DOHH2 (cell line): ENCODE measurements around the gene SPAAR.

ENCODE experiments used
- H3F3A ChIP-seq: fragments of 200-600 bp; sonication (generic), shearing (Covaris generic); 2 replicates; pipeline ENCODE4 v1.6.0; 2016; ENCODE audit warnings: antibody characterized with exemption, mild to moderate bottlenecking; ENCODE audit not compliant: control insufficient read depth, insufficient read depth
- H3K27ac ChIP-seq: fragments of 200-600 bp; sonication (generic); 2 replicates; pipeline ENCODE4 v1.5.1; 2014; ENCODE audit warnings: low read depth, mild to moderate bottlenecking, low read length, moderate library complexity
- H3K27me3 ChIP-seq: fragments of 200-600 bp; sonication (generic); 2 replicates; pipeline ENCODE4 v1.6.1; 2014; ENCODE audit warnings: mild to moderate bottlenecking, low read length, mixed read lengths; ENCODE audit not compliant: control insufficient read depth
- H3K36me3 ChIP-seq: fragments of 200-600 bp; sonication (generic); 2 replicates; pipeline ENCODE4 v1.6.1; 2014; ENCODE audit warnings: mild to moderate bottlenecking, low read length, moderate library complexity, mixed read lengths; ENCODE audit not compliant: control insufficient read depth
- H3K4me1 ChIP-seq: fragments of 200-600 bp; sonication (generic); 2 replicates; pipeline ENCODE4 v1.6.1; 2014; ENCODE audit warnings: mild to moderate bottlenecking, low read length, mixed read lengths; ENCODE audit not compliant: control insufficient read depth
- H3K4me2 ChIP-seq: fragments of 200-600 bp; sonication (generic); 2 replicates; pipeline ENCODE4 v1.6.0; 2014; ENCODE audit warnings: mild to moderate bottlenecking, low read length, moderate library complexity
- H3K4me3 ChIP-seq: fragments of 200-600 bp; sonication (generic); 2 replicates; pipeline ENCODE4 v1.5.1; 2014; ENCODE audit warnings: mild to moderate bottlenecking, low read length, mixed read lengths
- H3K79me2 ChIP-seq: fragments of 200-600 bp; sonication (generic); 2 replicates; pipeline ENCODE4 v1.6.1; 2014; ENCODE audit warnings: mild to moderate bottlenecking, low read length, mixed read lengths; ENCODE audit not compliant: control insufficient read depth
- H3K9me2 ChIP-seq: fragments of 200-600 bp; sonication (generic); replicated peaks from 2 replicates; pipeline ENCODE4 v1.6.1; 2014; ENCODE audit warnings: mild to moderate bottlenecking, low read length, mixed read lengths; ENCODE audit not compliant: control insufficient read depth
- H3K9me3 ChIP-seq: fragments of 200-600 bp; sonication (generic); 2 replicates; pipeline ENCODE4 v1.6.1; 2014; ENCODE audit warnings: antibody characterized with exemption, low read length, mixed read lengths; ENCODE audit not compliant: control insufficient read depth, insufficient read depth
- H4K20me1 ChIP-seq: fragments of 200-600 bp; sonication (generic); 2 replicates; pipeline ENCODE4 v1.6.0; 2014; ENCODE audit warnings: low read depth, mild to moderate bottlenecking, antibody characterized with exemption, low read length, moderate library complexity; ENCODE audit not compliant: control insufficient read depth, insufficient read depth
- EZH2phosphoT487 ChIP-seq: fragments of 200-600 bp; sonication (generic); IDR thresholded peaks from 2 replicates; pipeline ENCODE4 v1.6.1; 2017; ENCODE audit warnings: borderline replicate concordance, mild to moderate bottlenecking, antibody characterized with exemption, low read length, moderate library complexity, mixed read lengths
- TF ChIP-seq, protein P1 (sequence below): fragments of 200-600 bp; sonication (generic); IDR thresholded peaks from one replicate; pipeline ENCODE4 v1.5.1; 2014; ENCODE audit warnings: antibody characterized with exemption, mild to moderate bottlenecking, low read depth, low read length; ENCODE audit not compliant: poor library complexity, severe bottlenecking

SPAAR gene

DNA sequence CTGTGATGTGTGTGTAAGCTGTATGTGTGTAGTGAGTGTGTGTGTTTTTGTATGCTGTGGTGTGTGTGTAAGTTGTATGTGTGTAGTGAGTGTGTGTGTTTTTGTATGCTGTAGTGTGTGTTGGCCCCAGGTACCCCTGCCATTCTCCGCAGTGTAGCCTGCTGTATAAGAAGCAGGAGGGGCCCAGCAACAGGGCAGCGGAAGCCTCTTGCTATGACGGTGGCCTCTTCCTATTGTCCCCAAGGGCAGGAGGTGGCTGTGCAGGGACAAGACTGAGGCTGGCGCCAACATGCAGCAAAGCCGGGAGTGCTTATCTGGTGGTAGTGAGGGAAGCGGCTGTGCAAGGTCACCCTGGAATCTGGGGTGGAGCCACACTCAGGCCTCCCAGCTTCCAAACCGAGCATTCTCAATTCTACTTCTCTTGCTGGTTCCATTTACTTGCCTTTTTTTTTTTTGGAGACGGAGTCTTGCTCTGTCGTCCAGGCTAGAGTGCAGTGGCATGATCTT is 5.1 kb downstream of the SPAAR start:
- no peak overlapping the region for H3K4me3 ChIP-seq
- no peak overlapping the region for H3K27ac ChIP-seq
- H3K79me2 ChIP-seq, result no peaks in the 10 kb centered on the region
- H3K4me2 ChIP-seq, result no peak overlapping the region
- 0 out of 2 replicates have a peak, but pooled peaks cover 3% of the 10 kb centered on the region for H3K4me1 ChIP-seq
- no peaks in the 10 kb centered on the region for H4K20me1 ChIP-seq
- no peaks in the 10 kb centered on the region for H3K9me2 ChIP-seq
- H3K9me3 ChIP-seq, result no peaks in the 10 kb centered on the region
- no peaks in the 10 kb centered on the region for H3K36me3 ChIP-seq
- H3K27me3 ChIP-seq, result no peaks in the 10 kb centered on the region
- TF ChIP-seq EZH2phosphoT487, result no peak
- TF ChIP-seq, protein P1, sequence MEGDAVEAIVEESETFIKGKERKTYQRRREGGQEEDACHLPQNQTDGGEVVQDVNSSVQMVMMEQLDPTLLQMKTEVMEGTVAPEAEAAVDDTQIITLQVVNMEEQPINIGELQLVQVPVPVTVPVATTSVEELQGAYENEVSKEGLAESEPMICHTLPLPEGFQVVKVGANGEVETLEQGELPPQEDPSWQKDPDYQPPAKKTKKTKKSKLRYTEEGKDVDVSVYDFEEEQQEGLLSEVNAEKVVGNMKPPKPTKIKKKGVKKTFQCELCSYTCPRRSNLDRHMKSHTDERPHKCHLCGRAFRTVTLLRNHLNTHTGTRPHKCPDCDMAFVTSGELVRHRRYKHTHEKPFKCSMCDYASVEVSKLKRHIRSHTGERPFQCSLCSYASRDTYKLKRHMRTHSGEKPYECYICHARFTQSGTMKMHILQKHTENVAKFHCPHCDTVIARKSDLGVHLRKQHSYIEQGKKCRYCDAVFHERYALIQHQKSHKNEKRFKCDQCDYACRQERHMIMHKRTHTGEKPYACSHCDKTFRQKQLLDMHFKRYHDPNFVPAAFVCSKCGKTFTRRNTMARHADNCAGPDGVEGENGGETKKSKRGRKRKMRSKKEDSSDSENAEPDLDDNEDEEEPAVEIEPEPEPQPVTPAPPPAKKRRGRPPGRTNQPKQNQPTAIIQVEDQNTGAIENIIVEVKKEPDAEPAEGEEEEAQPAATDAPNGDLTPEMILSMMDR, result no peak
- H3F3A ChIP-seq, result 0 out of 2 replicates have a peak, but pooled peaks cover 2% of the 10 kb centered on the region

- 0 out of 2 replicates have a peak, but pooled peaks cover 3% of the 10 kb centered on the region for H3K4me1 ChIP-seq
- H3K79me2 ChIP-seq, result no peaks in the 10 kb centered on the region
- no peak for TF ChIP-seq EZH2phosphoT487
- TF ChIP-seq, protein P1, result no peak
- H3K36me3 ChIP-seq, result no peaks in the 10 kb centered on the region
- H3K9me3 ChIP-seq, result no peaks in the 10 kb centered on the region
- H3K27ac ChIP-seq, result no peak overlapping the region
- H3K4me2 ChIP-seq, result no peak overlapping the region
- no peak overlapping the region for H3K4me3 ChIP-seq
- H3F3A ChIP-seq, result 0 out of 2 replicates have a peak, but pooled peaks cover 2% of the 10 kb centered on the region
- H4K20me1 ChIP-seq, result no peaks in the 10 kb centered on the region
- H3K27me3 ChIP-seq, result no peaks in the 10 kb centered on the region
- H3K9me2 ChIP-seq, result no peaks in the 10 kb centered on the region
Measured at GRCh38 chr9:35915681-35916294, 6.5 kb downstream of the SPAAR start.

- Histone ChIP-seq H3K4me1 (0 out of 2 replicates have a peak, but pooled peaks cover 3% of the 10 kb centered on the region), H3K9me3 (no peaks in the 10 kb centered on the region), H3K36me3 (no peaks in the 10 kb centered on the region), H3K27me3 (no peaks in the 10 kb centered on the region), H3K79me2 (no peaks in the 10 kb centered on the region), H3K9me2 (no peaks in the 10 kb centered on the region), H3K4me3 (no peak overlapping the region), H3K4me2 (no peak overlapping the region), H4K20me1 (no peaks in the 10 kb centered on the region), H3F3A (0 out of 2 replicates have a peak, but pooled peaks cover 2% of the 10 kb centered on the region), H3K27ac (no peak overlapping the region)
- no peak for TF ChIP-seq EZH2phosphoT487
- TF ChIP-seq, protein P1, result no peak
Measured at GRCh38 chr9:35917261-35917660, 8.0 kb downstream of the SPAAR start.
